Fibroblast of skin of abdomen (primary cell): ENCODE data around the gene NDUFS5.
"Not testable (repeated sequence)": the region's sequence is repeated elsewhere in the genome, so short reads cannot be mapped to it uniquely, and the experiment has no call there.

Experiments used
- DNase-seq: peaks from one replicate; pipeline ENCODE4 v3.0.0-alpha.2; 2013

Gene NDUFS5

DNA sequence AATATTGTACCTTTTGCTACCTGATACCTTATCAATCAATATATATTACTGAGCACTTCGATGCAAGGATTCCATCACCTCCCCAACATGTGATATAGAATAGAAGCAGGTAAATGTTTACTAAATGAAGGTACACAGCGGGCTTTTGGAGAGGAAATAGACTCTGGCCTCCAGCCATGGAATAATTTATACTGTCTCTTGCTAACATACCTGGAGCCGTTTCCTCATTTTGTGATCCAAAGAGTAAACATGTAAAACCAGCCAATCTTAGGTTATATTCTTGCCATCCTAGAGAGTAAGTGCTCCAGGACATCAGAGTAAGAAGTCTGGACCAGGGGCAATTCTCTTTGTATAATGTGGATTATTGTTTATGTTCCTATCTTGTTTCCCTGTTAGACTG is 39.4 kb downstream of the NDUFS5 start:
- no peak for DNase-seq

DNA sequence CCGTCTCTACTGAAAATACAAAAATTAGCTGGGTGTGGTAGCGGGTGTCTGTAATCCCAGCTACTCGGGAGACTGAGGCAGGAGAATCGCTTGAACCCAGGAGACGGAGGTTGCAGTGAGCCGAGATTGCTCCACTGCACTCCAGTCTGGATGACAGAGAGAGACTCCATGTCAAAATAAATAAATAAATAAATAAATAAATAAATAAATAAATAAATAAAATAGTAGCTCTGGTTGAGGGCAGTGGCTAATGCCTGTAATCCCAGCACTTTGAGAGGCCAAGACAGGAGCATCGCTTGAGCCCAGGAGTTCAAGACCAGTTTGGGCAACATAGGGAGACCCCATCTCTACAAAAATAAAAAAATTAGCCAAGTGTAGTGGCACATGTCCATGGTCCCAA is 42.1 kb downstream of the NDUFS5 start:
- DNase-seq: not testable (repeated sequence)

DNA sequence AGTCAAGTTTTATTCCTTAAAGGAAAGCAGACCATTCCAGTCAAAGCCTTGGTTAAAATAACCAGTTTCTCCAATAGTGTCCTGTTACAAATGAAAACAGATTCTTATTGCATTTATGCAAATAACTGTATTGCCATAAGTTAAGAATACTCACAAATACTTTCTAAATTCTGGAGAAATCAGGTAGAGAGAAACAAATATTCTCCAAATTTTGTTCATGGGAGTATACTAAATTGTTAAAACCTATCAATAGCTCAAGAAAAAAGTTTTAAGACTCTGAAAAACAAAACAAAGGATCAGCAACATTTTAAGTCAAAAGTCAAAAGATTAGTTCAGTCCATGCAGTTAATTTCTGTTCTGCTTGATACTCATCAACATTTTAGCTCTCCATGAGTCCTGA is 45.4 kb downstream of the NDUFS5 start:
- not testable (repeated sequence) for DNase-seq

DNA sequence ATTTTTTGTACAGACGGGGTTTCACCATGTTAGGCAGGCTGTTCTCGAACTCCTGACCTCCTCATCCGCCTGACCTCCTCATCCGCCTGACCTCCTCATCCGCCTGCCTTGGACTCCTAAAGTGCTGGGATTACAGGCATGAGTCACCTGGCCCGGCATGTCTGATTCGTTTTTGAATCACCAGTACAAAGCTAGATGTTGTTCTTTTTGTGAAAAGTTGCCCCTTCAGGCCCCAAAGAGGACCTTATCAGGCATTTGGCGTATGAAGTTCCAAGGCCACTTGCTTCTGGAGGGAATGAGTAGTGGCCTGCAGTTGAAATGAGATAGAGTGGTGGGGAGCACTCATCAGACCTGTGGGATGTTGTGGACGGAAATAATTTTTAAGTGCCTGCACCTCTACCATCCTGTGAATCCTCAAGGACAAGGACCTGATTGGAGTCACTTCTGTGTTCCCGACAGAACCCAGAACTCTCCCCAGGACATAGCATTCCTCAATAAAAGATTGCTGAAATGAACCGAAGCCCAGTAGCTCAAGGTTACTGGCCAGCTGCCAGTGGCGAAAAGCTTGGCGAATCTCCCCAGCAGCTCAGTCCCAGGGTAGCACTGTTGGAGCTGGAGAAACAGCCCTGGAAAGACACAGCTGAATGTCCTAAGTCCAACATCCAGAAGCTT is 50.1 kb downstream of the NDUFS5 start:
- DNase-seq: peak; percentile 44

DNA sequence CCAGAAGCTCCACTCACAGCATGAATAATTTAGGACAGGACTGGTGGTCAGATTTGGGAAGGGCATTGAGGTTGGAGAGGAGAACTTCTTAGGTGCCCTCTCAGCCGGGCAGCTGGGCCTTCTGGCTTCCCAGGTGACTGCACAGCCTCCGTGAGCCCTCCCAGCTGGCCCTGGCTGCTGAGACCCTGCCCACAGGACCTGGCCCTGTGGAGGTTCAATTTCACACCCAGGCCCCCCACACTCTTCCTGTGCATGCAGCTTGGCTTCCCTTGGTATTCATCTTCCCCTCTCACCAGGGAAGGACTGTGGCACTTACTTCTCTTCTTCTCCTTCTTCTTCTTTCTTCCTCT is 50.6 kb downstream of the NDUFS5 start:
- no peak for DNase-seq

DNA sequence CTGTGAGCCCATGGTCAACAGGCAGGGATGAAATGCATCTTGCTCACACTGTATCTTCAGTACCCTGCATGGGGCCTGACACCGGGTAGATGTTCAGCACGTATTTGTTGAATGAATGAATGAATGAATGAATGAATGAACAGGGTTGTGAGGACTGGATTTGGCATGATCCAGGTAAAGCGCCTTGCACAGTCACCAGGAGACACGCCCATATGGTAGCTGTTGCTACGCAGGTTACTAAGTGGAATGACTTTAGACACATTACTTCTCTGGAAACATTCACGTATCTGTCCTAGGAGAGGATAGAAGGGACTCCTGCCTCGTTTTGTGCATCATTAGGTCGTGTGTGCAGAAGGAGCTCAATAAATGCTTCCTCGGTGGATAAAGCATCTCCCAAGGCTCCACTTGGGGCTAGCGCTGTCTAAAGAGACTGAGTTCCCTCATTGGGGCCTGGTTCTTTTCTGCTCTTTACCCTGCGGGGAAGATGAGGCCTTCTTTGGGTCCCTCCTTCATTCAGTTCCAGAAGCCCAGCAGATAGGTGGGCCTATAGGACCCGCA is 54.2 kb downstream of the NDUFS5 start:
- DNase-seq: no peak

DNA sequence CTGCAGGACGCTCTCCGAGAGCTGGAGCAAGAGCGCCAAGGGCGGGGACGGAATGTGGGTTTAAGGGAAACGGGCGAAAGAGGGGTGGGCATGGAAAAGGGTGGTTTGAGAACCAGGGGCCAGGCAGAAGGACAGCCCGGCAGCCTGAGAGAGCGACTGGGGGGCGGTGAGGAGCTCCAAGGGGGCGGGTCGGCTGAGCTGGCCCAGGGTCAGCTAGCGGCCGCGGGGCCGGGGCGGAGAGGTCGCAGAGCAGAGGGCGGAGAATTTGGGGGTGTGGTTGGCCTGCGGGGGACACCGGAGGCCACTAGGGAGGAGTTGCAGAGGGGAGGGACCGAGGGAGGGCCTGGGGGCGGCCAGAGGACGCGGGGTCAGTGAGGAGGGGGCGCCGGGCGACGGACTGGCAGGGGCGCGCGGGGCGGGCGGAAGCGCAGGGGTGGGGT is 54.7 kb downstream of the NDUFS5 start:
- DNase-seq: no peak

DNA sequence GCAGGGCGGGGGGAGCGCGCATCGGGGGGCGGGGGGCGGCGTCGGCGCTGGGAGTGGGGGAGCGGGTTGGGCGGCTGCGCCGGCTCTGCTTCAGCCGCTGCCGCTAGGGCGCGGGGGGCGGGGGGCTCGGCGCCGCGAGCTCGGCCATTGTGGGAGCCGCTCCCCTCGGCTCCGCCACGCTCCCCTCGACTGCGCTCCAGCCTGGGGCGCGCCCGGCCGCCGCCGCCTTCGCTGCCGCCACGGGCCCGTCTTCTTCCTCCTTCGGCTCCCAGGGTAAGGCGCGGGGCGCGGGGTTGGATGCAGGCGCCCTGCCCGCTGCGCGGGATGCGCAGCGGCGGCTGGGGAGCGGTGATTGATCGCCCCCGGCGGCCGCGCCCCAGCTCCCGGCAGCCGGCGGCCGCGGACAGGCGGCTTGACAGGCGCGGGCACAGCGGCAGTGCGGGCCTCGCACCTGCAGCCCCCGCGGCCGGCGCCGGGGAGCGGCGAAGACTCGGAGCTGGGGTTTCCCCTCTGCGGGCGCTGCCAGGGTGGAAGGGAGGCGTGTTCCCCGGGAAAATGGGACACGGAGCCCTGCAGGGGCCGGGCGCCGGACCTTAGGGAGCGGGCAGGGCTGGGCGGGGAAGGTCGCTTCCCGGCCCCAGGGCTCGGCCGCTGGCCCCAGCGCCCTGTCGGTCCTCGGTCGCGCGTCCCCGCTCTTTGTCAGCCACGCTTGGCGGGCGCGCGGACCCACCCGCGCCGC is 55.3 kb downstream of the NDUFS5 start:
- no peak for DNase-seq

DNA sequence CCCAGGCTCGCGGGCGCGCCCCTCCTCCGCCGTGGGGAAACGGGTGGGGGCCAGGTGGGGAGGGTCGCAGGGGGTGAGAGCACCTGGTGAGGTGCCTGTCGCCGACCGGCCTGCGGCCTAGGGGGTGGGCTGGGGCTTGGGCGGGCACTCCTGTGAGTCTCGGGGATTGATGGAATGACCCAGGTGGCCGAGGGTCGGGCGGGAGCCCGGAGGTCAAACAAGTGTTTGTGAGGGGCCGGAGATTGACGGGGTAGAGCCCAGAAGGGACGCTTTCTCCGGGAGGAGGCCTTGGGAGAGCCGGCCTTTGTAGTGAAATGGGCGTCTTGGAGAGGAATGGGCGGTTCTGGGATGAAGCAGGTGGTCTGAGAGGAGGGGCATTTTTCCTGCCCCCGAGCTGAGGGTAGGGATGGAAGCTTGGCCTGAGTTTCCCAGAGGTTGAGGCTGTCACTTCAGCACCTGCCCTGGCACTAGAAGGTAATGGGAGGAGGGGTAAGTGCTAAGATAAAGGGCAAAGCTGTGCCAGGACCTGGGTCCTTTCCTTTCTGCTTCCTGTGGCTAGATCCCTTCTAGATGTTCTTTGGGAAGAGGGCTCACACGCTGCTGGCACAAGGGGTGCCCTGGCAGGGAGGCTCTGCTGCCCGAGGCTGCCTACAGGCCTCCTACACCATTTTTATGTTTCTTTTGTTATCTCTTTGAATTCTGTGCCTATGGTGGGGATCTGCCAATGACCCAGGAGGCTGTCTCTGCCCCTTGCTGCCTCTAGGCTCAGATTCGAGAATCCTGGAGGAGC is 56.1 kb downstream of the NDUFS5 start:
- DNase-seq: no peak

DNA sequence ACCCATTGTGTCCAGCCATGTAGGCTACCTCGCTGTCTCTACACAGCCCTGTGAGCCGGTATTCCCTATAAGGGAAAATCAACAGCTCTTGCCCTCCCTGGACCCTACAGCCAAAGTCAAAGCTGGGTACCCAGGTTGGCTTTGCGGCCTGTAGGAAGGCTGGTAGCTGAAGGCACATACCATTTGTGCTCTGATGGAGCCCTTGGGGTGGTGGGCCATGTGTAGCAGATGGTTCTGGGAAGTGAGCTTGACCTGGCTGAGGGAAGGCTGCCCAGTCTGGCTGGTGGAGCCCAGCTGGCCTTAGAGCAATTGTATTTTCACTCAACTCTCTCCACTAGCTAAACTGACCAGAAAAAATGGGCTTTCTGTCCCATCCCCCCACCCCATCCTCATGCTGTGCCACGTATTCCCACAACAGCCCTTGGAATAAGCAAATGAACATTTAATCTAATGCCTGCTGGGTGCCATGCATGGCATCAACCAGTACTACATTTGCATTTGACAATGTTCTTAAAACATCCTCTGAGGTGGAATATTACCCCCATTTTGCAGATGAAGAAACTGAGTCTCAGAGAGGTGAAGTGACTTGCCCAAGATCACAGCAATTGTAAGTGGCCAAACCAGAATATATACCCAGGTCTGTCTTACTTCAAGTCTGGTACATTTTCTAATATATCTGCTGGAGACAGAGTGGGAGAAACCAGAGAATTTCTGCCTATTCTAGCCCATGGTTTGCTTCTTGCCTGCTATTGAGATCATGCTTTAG is 56.8 kb downstream of the NDUFS5 start:
- DNase-seq: no peak

DNA sequence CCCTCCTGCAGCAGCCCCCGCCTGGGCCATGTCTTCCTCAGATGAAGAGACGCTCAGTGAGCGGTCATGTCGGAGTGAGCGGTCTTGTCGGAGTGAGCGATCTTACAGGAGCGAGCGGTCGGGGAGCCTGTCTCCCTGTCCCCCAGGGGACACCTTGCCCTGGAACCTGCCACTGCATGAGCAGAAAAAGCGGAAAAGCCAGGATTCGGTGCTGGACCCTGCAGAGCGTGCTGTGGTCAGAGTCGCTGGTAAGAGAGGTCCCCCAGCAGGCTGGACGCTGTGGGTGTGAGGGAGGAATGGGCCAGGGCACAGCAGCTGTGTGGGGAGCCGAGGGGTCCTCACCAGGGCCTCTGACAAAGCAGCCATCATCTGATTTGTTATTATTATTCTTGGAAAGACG is 58.0 kb downstream of the NDUFS5 start:
- no peak for DNase-seq
